Left renal cortex interstitium (tissue), 4 donors: ENCODE measurements around the gene IKZF2. TPM values are rescaled to one million over a fixed set of nuclear protein-coding genes. Genes with fewer than 3 reads are reported as not detected.
A peak's percentile ranks its signal among the peaks of the same experiment; 100 is the strongest.

Experiments
- DNase-seq, 4 donors: peaks; one replicate each; pipeline ENCODE4 v3.0.0-alpha.2; 2013; ENCODE audit warnings: low read depth in 4 of 4, low spot score in 2 of 4, missing footprints in 1 of 4
- polyA plus RNA-seq, 4 donors: library from polyadenylated mRNA; unstranded; fragments of 120-200 nt; gene quantifications; one replicate each; pipeline ENCODE4 v1.2.1, GENCODE V29; 2013; ENCODE audit not compliant: insufficient read length in 4 of 4

IKZF2 gene
- polyA plus RNA-seq, 4 donors, result 7.9 to 10.2 (median 9.2) TPM

GRCh38 chr2:213156717-213157116 lies 5.3 kb upstream of the IKZF2 start:
- DNase-seq, result no peak

- no peak for DNase-seq
Measured at GRCh38 chr2:213152888-213153287, 1.5 kb upstream of the IKZF2 start.

- DNase-seq, result peak in 1 of 4 donors; percentile 28
Measured at GRCh38 chr2:213152065-213152794, 818 bp upstream of the IKZF2 start.

- DNase-seq, result peak in 1 of 4 donors; percentile 19
Measured at GRCh38 chr2:213150315-213151097, 906 bp downstream of the IKZF2 start.

- DNase-seq, result no peak
Measured at GRCh38 chr2:213149949-213150314, 1.5 kb downstream of the IKZF2 start.

- no peak for DNase-seq
Measured at GRCh38 chr2:213149294-213149875, 2.0 kb downstream of the IKZF2 start.

- DNase-seq, result no peak
Measured at GRCh38 chr2:213148572-213149261, 2.7 kb downstream of the IKZF2 start.

GRCh38 chr2:213147538-213147937 lies 3.9 kb downstream of the IKZF2 start:
- DNase-seq, result no peak

GRCh38 chr2:213145715-213146242 lies 5.6 kb downstream of the IKZF2 start:
- no peak for DNase-seq

GRCh38 chr2:213137064-213137463 lies 14.3 kb downstream of the IKZF2 start:
- no peak for DNase-seq

GRCh38 chr2:213129311-213129710 lies 22.1 kb downstream of the IKZF2 start:
- DNase-seq, result no peak

- no peak for DNase-seq
Measured at GRCh38 chr2:213125646-213126347, 25.6 kb downstream of the IKZF2 start.

GRCh38 chr2:213122725-213123124 lies 28.7 kb downstream of the IKZF2 start:
- DNase-seq, result no peak

- DNase-seq, result no peak
Measured at GRCh38 chr2:213121690-213122089, 29.7 kb downstream of the IKZF2 start.

GRCh38 chr2:213119061-213119809 lies 32.2 kb downstream of the IKZF2 start:
- DNase-seq, result no peak

GRCh38 chr2:213108308-213108707 lies 43.1 kb downstream of the IKZF2 start:
- DNase-seq, result no peak

- no peak for DNase-seq
Measured at GRCh38 chr2:213107728-213108127, 43.7 kb downstream of the IKZF2 start.

- no peak for DNase-seq
Measured at GRCh38 chr2:213105212-213105611, 46.2 kb downstream of the IKZF2 start.

GRCh38 chr2:213104903-213105202 lies 46.6 kb downstream of the IKZF2 start:
- no peak for DNase-seq
